Left lobe of liver (tissue), 2 donors: ENCODE results near the gene TAS2R14. TPM values are rescaled to one million over a fixed set of nuclear protein-coding genes. Genes with fewer than 3 reads are reported as not detected.

ENCODE experiments used
- ATAC-seq: fragments of 200-7000 bp; cut with Tn5 transposase; one replicate; pipeline ENCODE4 v1.9.1; 2020; ENCODE audit warnings: mild to moderate bottlenecking, moderate library complexity
- DNase-seq: peaks from one replicate; pipeline ENCODE4 v3.0.0-alpha.2; 2020; ENCODE audit warnings: low spot score
- total RNA-seq: library from RNA; stranded (reverse); gene quantifications from one replicate; pipeline ENCODE4 v1.2.1, GENCODE V29; 2021
- donor health status: DM: no; HTN: no; CAD: no; lungs with moderate emphysema.
- donor health status: DM: no; HTN: yes; CAD: no.

TAS2R14 gene
- 0.73 TPM for total RNA-seq

GRCh38 chr12:10939163-10939562, at the start of gene TAS2R14:
Gene TAS2R14, minus strand, starts transcription at chr12:10939263. Its CDS starts 56 bp downstream, at chr12:10939207.
- no peak for DNase-seq
- no peak for ATAC-seq

GRCh38 chr12:10986812-10987211, 47.7 kb upstream of the TAS2R14 start, which contains the start of gene TAS2R50:
Gene TAS2R50, minus strand, starts transcription at chr12:10986912. Its CDS starts 52 bp downstream, at chr12:10986860.
- no peak for DNase-seq
- ATAC-seq: no peak

DNA sequence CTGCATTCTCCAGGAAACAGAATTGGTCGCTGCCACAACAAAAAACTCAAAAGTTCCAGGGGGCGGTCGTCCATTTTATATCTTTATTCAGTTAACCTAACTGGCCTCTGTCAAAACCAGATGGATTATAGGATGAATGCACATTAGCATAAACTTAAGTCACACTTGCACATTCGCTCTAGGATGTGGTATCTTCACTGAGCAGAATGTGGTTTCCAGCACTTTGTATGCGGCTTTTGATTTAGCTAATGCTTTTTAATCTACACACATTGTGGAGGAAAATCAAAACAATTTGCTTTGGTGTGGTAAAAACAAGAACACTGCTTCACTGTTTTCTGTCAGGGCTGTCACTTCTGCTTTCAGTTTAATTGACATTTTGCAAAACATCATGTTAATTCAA, 43.2 kb upstream of the TAS2R14 start:
- ATAC-seq: no peak
- DNase-seq: no peak

GRCh38 chr12:10974965-10975364, 35.9 kb upstream of the TAS2R14 start:
- DNase-seq: no peak
- ATAC-seq: no peak

DNA sequence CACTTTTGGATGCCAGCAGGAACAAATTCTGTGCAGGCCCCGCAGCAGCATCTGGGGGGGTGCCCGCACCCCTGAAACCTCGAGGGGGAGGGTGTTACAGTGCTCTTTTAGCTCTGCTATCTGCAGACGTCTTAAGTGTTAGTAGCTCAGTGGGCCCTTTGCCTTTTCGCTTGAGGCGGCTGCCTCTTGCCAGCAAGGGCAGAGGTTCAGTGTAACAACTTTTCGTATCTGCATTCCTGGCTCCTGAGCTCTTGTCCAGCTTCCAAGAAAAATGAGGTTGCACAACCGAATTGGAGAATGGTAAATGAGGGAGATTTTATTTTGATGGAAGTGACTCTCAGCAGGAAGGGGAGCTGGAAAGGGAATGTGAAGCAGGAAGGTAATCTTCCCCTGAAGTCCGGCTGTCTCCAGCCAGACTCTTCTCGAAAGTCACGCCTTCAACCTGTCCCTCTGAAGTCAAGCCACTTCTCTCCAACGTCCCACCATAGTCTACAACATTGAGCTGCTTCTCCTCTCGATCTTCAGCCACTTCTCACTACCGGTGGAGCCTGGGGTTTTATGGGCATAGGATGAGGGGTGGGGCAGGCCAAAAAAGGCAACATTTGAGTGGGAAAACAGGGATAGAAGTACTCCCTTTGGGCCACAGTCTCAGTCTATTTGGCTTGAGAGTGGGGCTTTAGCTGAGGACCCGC, 29.8 kb upstream of the TAS2R14 start:
- peak; percentile 98 for ATAC-seq
- peak; percentile 71 for DNase-seq

- no peak for DNase-seq
- ATAC-seq: no peak
Observed at GRCh38 chr12:10967409-10967808, 28.3 kb upstream of the TAS2R14 start.

DNA sequence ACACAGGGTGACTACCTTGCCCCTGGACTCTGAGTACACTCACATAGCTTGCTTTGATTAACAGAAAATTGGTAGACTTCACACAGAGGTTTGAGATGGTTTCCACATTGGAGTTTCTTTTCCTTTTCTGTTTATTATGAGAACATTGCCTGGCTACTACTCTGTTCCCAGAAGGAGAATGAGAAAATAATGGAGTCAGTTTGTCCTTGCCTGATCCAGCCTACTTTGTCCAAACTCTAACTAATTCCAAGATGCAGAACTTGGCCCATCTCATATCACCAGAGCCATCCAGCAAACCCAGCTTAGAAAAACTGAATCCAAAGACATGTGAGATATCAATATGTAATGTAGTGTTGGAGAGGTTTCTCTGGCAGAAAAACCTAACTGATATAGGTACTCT, 27.3 kb upstream of the TAS2R14 start:
- ATAC-seq (no peak), DNase-seq (no peak)

DNA sequence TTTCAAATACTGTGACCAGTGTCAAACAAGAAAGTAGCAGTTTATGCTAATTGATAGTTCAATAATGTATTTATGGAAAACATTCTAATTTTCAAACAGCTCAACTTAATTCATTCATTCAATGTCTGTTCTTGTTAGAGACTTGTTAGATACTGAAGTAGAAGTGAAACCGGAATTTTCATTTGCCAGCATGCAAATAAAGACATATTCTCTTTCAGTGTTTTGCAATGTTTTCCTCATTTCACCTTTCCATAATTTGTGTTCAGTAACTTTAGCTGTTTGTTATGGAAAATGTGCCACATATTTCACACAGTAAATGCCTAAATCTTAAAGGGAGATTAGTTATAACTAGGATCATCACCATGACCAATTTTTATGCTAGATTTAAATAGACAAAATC, 26.4 kb upstream of the TAS2R14 start:
- DNase-seq: no peak

GRCh38 chr12:10960211-10960610, 21.1 kb upstream of the TAS2R14 start:
- no peak for ATAC-seq
- DNase-seq: no peak

More for the DNA sequence above, 26.4 kb upstream of the TAS2R14 start:
- no peak for ATAC-seq

DNA sequence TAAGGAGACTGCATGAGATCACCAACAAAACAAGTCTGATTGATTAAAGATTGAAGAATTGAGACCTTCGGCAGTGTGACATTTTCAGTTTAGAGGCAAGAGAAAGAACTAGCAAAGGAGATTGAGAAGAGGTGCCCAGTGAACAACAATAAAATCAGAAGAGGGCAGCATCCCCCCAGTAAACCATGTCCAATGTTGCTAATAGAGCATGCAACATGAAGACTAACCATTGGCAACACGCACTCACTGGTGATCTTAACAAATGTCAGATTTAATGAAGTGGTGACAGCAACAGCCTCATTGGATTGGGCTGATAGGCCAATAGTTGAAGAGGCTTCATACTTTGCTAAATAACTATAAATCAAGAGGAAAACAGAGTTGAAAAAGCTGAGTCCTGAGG, 20.7 kb upstream of the TAS2R14 start:
- no peak for DNase-seq

DNA sequence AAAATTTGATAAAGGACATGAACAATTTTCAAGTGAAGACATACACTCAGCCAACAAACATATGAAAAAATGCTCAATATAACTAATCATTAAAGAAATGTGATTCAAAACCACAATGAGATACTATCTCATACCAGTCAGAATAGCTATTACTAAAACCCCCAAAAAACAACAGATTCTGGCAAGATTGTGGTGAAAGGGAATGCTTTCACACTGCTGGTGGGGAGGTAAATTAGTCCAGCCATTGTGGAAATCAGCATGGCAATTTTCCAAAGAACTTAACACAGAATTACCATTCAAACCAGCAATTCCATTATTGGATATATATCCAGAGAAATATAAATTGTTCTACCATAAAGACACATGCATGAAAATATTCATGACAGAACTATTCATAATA, 18.7 kb upstream of the TAS2R14 start:
- ATAC-seq (no peak), DNase-seq (no peak)

More for the DNA sequence above, 20.7 kb upstream of the TAS2R14 start:
- no peak for ATAC-seq

DNA sequence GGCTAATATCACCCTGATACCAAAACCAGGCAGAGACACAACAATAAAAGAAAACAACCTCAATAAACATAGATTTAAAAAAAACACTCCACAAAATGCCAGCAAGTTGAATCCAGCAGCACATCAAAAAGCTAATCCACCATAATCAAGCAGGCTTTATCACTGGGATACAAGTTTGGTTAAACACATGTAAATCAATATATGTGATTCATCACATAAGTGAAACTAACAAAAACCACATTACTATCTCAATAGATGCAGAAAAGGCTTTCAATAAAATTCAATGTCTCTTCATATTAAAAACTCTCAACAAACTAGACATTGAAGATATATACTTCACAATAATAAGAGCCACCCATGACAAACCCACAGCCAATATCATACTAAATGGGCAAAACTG, 17.0 kb upstream of the TAS2R14 start:
- no peak for ATAC-seq

GRCh38 chr12:10952645-10953044, 13.6 kb upstream of the TAS2R14 start:
- ATAC-seq: peak; percentile 61

More for the DNA sequence above, 17.0 kb upstream of the TAS2R14 start:
- DNase-seq: no peak

GRCh38 chr12:10943167-10943566, 4.1 kb upstream of the TAS2R14 start:
- ATAC-seq: no peak
- DNase-seq: no peak

More at GRCh38 chr12:10952645-10953044, 13.6 kb upstream of the TAS2R14 start:
- no peak for DNase-seq

- DNase-seq (no peak), ATAC-seq (no peak)
Observed at GRCh38 chr12:10941916-10942607, 3.0 kb upstream of the TAS2R14 start.

GRCh38 chr12:10941369-10941768, 2.3 kb upstream of the TAS2R14 start:
- ATAC-seq (no peak), DNase-seq (no peak)

DNA sequence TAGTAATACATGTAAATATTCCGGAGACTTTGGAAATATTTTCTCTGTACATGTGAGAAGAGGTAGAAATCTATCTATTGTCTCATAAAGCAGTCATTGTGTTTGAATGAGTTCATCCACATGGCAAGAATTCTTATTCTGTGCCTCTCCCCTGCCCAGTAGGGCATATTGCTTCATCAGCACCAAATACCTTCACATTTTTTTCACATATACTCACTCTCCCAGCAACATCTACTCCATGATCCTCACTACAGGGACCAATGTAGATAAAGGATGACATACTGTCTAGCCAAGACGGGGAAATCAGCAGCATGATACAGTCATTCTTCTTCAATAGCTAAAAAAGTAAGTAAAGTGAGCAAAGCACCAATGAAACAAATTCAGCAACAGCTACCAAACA, 1.3 kb upstream of the TAS2R14 start:
- no peak for DNase-seq
- ATAC-seq: no peak

DNA sequence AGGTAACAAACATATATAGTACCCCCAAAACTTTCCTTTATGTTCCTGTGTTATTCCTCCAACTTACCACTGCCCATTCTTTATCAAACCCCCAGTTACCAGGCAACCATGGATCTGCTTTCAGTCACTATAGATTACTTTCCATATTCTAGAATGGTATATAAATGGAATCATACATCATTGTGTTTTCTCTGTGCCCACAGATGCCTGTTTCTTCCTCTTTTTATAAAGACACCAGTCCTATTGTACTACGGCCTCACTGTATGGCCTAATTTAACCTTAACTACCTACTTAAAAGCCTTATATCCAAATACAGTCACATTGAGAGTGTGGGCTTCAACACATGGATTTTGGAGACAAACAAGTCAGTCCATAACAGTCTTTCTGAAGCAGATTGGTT, 2.6 kb downstream of the TAS2R14 start:
- DNase-seq (no peak), ATAC-seq (no peak)

GRCh38 chr12:10928746-10929286, 10.2 kb downstream of the TAS2R14 start, which contains the start of gene PRH2:
Gene PRH2, plus strand, starts transcription at chr12:10929236. Its CDS starts 38 bp downstream, at chr12:10929274.
- ATAC-seq: peak; percentile 80
- DNase-seq: no peak

DNA sequence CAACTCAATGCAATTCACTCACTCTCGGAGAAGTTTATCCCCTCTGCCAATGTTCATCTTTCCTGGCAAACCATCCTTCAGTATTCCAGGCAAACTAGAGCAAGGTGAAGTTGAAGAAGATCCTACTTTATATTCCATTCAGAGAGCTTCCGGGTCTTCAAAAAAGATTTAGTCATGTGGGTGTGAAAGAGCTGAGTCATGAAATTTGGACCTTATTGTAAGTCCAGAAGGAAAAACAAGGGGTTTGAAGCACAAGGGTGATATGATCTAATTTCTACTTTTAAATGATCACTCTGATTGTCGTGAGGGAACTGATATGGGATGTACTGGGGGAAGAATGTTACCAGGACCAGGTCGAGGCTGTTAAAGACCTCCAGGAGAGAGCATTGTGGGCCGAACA, 12.8 kb downstream of the TAS2R14 start:
- DNase-seq (no peak), ATAC-seq (no peak)

GRCh38 chr12:10919809-10920208, 19.3 kb downstream of the TAS2R14 start:
- ATAC-seq (no peak), DNase-seq (no peak)

GRCh38 chr12:10910380-10910779, 28.7 kb downstream of the TAS2R14 start:
- no peak for ATAC-seq
- DNase-seq: no peak
